GM18907 (cell line): ENCODE data around the gene NCAPD3.
"Not testable (repeated sequence)": the region's sequence is repeated elsewhere in the genome, so short reads cannot be mapped to it uniquely, and the experiment has no call there.

Source experiments
- ATAC-seq: cut with Tn5 transposase; IDR thresholded peaks from one replicate; pipeline ENCODE4 v1.9.1; 2021; ENCODE audit warnings: mild to moderate bottlenecking, moderate library complexity; ENCODE audit not compliant: unreplicated experiment

Gene NCAPD3

DNA sequence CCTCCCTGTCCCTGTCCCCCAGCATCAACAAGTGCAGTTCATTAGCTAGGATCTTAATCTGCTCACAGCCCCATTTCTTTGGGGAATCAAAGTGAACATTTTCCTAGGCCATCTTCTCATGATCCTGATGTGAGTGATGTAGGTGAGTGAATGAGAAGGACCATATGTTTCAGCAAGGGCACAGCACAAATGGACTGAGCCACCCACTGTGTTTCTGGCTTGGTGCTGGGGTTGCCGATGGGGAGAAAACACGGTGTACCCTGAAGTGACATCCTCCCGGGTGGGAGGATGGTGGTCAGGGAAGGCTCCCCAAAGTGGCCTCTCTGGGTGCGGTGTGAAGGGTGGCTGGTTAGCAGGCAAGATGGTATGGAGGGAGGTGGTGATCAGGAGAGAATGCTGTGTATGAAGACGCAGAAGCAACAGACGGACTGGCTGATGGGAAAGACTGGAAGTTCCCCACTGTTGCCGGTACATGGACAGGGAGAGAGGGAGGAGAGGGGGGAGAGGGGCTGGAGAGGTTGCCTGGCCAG, 82.7 kb downstream of the NCAPD3 start:
- no peak for ATAC-seq

DNA sequence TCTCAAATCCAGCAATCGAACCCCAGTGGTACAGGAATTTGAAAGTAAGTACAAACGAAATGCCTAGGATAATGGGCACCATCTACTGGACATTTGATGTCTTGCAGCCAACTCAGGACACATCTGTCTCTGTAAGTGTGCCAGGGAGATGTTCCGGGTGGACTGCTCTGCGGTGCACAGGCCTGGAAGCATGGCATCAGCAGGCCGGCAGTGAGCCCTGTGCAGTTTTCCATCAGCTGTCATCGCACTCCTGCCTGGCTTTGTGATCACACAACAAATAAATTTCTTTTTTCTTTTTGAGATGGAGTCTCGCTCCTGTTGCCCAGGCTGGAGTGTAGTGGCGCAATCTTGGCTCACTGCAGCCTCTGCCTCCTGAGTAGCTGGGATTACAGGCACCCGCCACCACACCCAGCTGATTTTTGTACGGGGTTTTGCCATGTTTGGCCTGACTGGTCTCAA, 83.9 kb downstream of the NCAPD3 start:
- ATAC-seq: peak; percentile 61

DNA sequence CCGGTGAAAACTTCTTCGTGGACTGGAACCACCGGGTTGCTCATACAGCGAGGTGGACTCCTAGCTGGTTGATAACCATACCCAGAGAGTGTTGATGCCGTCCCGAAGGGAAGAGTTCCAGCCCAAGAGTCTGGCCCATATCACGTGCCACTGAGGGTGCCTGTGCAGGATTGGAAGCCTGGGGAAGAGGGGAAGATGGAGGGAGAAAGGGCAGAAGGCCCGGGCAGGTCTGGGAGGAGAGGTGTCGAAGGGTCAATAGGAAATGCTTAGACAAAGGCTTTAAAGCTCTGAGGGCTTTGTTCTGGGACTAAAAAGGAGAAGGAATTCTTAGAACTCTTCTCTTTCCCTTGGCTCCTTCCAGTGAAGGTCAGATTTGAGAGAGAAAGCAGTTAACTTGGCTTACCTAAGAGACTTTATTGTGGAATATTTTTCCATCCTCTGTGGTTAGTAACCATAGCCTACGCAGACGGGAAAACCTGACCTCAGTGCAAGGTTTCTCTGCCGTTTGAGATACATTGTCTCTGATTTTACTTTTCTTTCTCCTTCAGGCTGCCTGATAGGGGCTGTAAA, 84.4 kb downstream of the NCAPD3 start:
- ATAC-seq: no peak

DNA sequence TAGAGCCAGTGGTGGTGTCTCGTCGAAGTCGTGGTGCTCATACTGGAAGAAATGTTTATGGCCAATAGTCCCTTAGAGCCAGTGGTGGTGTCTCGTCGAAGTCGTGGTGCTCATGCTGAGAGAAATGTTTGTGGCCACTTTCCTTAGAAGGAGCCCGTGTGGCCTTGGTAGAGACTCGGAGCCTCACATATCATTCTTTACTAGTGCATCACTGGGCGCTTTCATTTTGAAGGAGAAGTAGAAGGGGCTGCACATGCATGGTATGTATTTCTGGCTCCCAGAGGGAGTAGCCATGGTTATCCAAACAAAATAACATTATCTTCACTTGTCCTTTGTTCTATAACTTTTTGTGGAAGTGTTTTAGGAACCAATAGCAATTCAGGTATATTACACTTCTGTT, 85.4 kb downstream of the NCAPD3 start:
- no peak for ATAC-seq

DNA sequence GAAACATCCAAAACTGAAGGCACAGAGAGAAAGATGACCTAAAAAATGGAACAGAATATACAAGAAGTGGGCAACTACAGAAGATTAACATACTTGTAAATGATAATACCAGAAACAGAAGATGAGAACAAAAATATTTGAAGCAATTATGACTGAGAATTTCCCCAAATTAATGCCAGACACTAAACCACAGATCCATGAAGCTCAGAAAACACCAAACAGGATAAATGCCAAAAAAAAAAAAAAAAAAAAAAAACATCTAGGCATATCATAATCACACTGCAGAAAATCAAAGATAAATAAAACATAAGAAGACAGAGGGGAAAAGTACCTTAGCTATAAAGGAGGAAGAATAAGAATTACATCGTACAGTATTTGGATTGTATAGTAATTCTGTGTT, 89.6 kb downstream of the NCAPD3 start:
- no peak for ATAC-seq

DNA sequence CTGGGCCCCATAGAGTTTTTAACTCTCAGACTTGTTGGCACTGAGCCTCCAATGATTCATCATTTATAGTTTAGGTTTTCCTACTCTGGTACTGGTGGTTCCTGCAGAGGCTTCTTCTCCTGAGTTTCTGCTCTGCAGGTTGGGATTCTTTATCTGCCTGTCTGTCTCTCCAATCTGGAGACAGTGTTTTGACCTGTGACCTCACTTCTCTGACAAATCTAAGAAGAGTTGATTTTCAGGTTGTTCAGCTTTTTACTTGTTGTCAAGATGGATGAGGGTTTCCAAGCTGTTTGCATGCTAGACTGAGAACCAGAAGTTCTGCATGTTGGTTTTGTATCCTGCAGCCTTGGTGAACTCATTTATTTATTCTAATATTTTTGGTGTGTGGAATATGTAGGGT, 91.0 kb downstream of the NCAPD3 start:
- no peak for ATAC-seq

DNA sequence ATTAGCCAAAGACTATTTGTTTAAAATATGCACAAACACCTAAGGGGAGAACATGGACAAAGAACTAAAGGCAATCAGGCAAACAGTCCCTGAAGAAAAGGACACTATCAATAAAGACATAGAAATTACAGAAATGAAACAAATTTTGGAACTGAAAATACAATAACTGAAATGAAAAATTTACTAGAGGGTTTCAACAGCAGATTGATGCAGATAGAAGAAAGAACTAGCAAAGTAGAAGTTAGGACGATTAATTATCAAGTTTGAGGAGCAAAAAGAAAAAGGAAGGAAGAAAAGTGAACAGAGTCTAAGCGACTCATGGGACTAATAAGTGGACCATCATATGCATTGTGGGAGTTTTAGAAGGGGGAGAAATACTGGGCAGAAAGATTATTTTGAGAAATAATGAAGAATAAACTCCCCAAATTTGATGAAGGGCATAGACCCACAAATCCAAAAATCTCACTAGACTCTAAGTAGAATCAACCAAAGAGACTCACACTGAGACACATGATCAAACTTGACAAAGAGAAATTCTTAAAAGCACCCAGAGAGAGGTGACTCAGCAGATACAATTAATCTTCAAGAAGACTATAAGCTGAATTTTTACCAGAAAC, 92.0 kb downstream of the NCAPD3 start:
- no peak for ATAC-seq

DNA sequence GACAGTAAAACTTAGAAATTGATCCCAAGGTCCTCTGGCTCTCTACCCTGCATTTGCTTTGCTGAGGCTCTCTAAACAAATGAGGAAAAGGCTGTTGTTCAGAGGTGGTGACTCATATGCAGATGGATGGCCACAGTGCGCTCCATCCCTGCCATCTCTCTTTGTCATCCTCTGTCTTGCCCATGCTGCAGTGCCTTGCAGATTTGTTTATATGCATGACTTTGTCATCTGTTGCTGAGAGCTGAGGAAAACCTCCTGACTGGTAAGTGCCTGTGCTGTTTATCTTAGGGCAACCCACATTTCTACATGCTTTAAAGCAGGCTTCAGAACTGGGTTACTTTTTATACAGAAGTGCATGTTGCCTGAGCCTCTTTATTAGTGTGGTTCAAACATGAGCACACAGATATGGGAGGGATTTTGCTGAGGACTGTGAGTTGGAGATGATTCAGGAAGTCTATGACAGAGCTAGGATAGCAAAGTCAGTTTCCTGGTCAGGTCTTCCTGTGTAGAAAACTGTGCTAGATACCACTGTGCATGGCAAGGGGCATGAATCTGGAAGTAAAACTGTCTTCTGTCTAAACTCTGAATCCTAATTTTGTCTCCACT, 97.4 kb downstream of the NCAPD3 start:
- no peak for ATAC-seq

DNA sequence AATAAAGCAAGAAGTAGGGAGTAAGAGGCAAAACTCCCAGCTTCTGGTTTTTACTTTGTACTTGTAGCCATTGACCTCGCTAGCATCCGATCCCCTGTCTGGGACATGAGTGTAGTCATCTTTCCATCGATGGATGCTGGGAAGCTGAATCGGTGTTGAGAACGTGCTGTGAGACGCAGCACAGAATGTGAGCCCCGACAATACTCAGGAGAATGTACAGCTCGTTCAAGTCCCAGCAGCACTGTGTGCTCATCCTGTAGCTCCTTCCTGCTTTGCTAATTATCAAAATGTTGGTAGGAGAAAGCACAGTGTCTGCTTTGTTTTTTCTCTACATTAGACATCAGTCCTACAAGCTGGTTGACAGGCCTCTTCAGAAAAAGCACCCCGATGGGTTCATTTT, 98.3 kb downstream of the NCAPD3 start:
- no peak for ATAC-seq

DNA sequence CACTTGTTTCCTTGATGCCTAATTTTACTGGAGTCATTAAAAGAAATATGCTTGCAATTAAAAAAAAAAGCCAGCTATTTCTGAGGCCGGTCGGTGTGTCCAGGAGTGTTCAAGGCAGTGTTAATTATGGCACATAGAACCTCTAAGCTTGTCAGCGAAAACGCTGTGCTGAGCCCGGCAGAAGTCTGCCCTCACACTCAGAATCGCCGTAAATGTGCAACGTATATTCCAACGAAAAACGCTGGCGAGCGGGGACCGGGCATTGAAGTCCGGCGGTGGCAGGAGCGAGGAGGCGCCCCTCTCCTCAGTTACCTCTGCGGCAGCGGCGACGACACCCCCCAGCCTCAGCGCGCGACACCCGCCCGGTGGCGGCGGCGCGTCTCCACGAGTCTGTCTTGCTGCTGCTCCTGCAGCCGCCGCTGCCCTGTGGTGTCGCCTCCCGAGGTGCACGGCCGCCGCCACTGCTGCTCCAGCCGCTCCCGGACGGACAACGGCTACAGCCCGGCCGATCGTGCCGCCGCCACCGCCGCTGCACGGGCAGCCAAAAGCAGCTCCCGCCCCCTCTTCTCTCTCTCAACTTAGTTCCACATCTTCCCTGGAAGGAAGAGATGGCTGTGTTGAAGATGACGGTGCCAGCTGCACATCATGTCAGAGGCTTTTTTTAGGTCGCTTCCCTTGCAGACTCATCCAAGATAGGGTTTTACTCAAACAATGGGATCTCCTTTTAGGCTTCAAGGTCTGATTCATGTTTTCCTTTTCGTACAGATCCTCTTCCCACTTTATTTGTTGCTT, 98.9 kb downstream of the NCAPD3 start:
- no peak for ATAC-seq

DNA sequence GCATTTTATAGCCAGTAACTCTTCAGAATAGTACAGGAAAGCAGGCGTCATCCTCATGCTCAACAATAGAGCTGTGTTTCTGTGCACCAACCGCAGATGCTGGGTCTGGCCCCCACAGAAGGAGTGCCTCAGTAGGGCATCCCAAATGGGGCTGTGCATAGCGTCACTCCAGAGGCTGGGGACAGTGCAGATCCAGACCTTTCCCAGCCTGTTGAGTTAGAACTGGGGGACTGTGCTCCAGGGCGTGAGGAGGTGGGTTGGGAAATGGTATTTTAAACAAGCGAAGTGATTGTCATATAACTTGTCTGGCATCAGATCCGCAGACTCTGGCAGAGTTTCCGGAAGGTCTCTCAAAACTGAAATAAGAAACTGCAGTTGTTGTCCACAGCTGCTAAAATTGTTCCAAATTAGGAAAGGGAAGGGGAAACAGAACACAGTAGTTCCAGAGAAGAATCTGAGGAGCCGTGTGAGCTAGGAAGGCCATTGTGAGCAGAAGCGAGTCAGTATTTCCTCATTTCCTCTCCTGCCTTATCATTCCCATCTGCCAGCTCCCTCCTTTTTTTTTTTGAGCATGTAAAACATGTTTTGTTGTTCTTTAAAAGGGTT, 102.7 kb downstream of the NCAPD3 start:
- no peak for ATAC-seq

DNA sequence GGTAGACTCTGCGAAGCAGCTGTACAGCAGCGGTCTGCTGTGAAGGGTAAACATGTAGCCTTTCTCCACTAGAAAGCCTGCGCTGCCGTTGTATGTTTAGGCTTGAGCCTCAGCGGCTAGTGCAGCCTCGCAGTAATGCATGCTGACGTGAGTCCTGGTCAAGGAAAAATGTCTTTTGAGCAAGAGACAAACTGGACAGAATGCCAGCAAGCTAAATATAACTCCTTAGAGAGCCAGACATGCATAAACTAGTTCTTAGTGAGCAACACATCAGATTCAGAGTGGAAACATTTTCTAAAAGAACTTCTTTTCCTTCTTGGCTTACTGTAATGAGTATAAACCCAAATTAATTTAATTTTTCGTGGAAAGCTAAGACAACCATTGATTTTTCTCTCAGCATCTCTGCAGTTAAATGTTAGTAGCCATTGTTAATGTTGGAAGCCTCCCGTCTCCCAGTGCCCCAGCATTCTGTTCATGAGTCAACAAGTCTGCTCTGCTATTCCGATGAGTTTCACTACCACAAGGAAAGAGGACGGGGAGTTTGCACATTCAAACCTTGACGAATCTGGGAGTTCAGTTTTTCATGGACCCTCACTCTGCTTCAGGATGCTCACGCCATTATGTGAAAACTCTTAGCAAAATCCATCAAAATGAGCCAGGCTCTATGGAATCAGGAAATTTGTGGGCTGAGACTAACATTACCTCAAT, 103.5 kb downstream of the NCAPD3 start:
- no peak for ATAC-seq

DNA sequence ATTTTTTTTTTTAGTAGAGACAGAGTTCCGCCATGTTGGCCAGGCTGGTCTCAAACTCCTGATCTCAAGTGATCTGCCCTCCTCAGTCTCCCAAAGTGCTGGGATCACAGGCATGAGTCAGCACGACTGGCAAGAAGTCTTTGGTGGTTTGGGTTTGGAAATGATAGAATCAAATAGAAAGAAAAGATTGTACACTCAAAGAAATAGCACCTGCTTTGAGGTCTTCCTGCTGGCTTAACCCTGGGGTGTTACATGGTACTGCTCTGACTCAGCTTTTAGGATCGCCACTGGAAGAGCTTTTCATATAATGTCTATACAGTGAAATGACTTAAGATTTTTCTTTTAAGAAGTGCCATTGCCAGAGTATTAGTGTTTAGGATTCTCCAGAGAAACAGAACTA, 104.7 kb downstream of the NCAPD3 start:
- no peak for ATAC-seq

DNA sequence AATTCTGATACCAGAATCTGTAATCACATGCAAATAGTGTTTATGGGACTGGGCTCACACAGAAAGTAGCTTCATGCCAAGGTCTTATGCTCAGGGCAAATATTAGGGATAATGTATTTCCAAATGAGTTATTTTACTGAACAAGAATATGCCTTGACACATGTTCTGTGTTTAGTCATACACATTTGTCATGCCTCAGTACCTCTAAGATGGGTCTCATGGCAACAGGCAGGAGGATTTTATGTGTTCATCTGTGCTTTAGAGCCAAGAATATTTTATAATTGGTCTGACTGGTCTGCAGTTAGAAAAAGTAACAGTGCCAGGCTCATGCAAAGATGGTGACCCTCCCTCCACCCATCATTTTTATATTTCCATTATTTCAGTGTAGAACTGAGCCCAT, 105.8 kb downstream of the NCAPD3 start:
- no peak for ATAC-seq

DNA sequence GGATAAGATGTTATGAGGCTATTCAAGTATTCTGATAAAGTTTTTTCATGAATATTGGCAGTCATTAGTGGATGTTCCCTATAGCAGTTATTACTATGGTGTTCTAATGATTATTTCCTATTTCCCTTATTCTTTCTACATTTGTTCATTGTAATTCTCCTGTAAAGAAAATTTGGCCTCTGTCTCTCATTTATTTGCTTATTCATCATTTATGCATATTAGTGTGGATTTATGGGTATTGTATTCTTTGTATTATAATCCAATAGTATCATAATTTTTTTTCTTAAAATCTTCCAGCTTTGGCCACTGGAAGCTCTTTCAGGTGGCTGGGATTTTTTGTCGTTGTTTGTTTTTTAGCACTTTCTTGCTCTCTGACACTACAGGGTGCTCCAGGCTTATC, 107.6 kb downstream of the NCAPD3 start:
- ATAC-seq: no peak

DNA sequence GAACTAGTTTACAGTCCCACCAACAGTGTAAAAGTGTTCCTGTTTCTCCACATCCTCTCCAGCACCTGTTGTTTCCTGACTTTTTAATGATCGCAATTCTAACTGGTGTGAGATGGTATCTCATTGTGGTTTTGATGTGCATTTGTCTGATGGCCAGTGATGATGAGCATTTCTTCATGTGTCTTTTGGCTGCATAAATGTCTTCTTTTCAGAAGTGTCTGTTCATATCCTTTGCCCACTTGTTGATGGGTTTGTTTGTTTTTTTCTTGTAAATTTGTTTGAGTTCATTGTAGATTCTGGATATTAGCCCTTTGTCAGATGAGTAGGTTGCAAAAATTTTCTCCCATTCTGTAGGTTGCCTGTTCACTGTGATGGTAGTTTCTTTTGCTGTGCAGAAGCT, 110.0 kb downstream of the NCAPD3 start:
- not testable (repeated sequence) for ATAC-seq

DNA sequence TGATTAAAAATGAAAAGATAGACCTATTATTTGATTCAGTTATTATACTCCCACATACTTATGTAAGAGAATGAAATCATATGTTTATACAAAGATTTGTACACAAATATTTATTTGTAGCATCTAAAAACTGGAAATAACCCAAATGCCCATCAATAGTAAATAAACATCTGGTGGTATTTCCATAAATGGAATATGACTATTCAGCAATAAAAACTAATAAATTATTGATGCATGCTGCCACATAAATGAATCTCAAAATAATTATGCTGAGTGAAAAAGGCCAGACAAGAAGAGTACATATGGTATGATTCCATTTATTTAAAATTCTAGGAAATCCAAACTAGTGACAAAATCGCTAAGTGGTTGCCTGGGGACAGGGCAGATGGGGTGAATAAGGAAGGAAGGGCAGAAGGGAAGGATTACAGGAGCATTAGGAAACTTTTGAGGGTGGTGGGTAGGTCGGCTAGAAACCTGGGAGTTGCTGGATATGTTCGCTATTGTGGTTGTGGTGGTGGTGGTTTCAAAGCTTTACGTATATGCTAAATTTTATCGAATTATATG, 113.4 kb downstream of the NCAPD3 start:
- no peak for ATAC-seq
